GM12801 (cell line): Measurements from ENCODE around the gene SLC6A4.

Source experiments
- CTCF ChIP-seq: IDR thresholded peaks from one replicate; pipeline ENCODE4 v1.5.1; 2011; ENCODE audit warnings: control low read depth; ENCODE audit not compliant: insufficient read length; ENCODE audit errors: extremely low read depth

The SLC6A4 gene

GRCh38 chr17:30267625-30268024 lies 32.1 kb upstream of the SLC6A4 start:
- TF ChIP-seq CTCF = no peak

GRCh38 chr17:30263552-30264333 lies 28.2 kb upstream of the SLC6A4 start:
- no peak for TF ChIP-seq CTCF

GRCh38 chr17:30256756-30257506 lies 21.4 kb upstream of the SLC6A4 start:
- no peak for TF ChIP-seq CTCF

GRCh38 chr17:30254150-30254549 lies 18.7 kb upstream of the SLC6A4 start:
- TF ChIP-seq CTCF = no peak

- no peak for TF ChIP-seq CTCF
These were observed 17.8 kb upstream of the SLC6A4 start for GRCh38 chr17:30253312-30253711.

GRCh38 chr17:30251931-30252330 lies 16.4 kb upstream of the SLC6A4 start:
- TF ChIP-seq CTCF = no peak

- no peak for TF ChIP-seq CTCF
These were observed 14.0 kb upstream of the SLC6A4 start for GRCh38 chr17:30249460-30249859.
